Activated naive CD8-positive, alpha-beta T cell (primary cell): ENCODE data around the gene C18orf63.

Experiments
- H3K27ac Mint-ChIP-seq: one replicate; pipeline ENCODE4 v1.8.0; 2021; ENCODE audit warnings: mixed read lengths
- H3K27me3 Mint-ChIP-seq: one replicate; pipeline ENCODE4 v1.8.0; 2021; ENCODE audit warnings: mixed read lengths
- H3K36me3 Mint-ChIP-seq: one replicate; pipeline ENCODE4 v1.8.0; 2021; ENCODE audit warnings: mixed read lengths
- H3K4me1 Mint-ChIP-seq: one replicate; pipeline ENCODE4 v1.8.0; 2021; ENCODE audit warnings: low read depth, mixed read lengths
- H3K4me3 Mint-ChIP-seq: one replicate; pipeline ENCODE4 v1.8.0; 2021; ENCODE audit warnings: mild to moderate bottlenecking, mixed read lengths
- H3K9me3 Mint-ChIP-seq: one replicate; pipeline ENCODE4 v1.8.0; 2021; ENCODE audit warnings: low read depth, mixed read lengths

The C18orf63 gene

DNA sequence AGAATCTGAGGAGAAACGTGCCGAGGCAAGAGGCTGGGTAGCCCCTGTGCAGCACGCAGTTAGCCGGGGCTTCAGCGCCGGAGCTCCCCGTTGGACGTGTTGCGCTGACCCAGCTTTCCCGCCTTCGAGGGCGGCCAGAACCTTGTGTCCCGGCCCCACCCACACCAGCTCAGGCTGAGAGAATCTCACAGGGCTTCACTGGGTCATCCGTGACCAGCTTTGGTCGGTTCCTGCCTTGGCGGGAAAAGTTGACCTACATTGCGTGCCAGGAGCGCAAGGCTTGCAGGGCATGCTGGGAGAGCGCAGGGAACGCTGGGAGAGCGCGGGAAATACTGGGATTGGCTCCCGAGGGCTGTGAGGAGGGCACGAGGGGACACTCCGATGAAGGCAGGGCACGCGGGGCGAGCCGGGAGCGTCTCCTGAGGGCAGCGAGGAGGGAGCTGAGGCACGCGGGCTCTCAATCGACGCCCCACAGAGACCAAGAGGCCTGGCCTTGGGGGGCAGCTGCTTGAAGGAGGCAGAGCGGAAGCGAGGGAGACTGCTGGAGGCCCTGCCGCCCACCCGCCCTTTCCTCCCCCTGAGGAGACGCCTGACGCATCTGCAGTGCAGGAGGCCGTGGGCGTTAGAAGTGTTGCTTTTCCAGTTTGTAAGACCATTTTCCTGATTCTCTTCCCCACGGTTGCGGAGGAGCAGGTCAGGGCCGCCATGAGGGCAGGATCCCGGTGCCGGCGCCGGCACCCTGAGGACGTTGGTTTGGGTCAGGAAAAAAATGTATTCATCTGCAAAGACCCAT lies at the start of gene C18orf63:
Gene C18orf63, plus strand, starts transcription at position 376 of the 793 bp plus-strand sequence. CDS start 2,027 bp downstream, outside the sequence.
- no peaks in the 10 kb centered on the region for H3K36me3 Mint-ChIP-seq
- no peak within 1 kb of the TSS for H3K27ac Mint-ChIP-seq
- H3K9me3 Mint-ChIP-seq: no peaks in the 10 kb centered on the region
- H3K4me1 Mint-ChIP-seq: no peaks in the 10 kb centered on the region
- no peak within 1 kb of the TSS for H3K4me3 Mint-ChIP-seq
- peaks cover 3% of the 10 kb centered on the region for H3K27me3 Mint-ChIP-seq

DNA sequence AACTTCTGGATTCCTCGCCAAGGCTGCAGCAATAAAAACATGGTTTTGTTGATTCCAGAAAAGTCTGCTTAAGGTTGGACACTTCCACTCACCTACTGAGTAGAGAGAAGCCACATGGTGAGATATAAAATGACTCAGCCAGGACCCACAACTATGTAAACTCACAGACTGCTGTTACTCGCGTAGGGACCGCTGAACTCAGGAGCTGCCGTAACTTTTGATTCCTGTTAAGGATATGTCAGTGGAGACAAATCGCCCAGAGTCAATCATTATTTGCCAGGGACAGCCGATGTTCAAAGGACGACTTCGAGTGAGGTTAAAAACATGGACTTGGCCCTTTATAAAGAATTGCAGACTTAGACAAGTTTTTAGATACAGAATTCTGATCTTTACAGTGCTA lies 49.5 kb upstream of the C18orf63 start:
- H3K36me3 Mint-ChIP-seq: peaks cover 2% of the 10 kb centered on the region
- no peak overlapping the region for H3K4me3 Mint-ChIP-seq
- H3K27me3 Mint-ChIP-seq: no peaks in the 10 kb centered on the region
- H3K27ac Mint-ChIP-seq: no peak overlapping the region
- H3K9me3 Mint-ChIP-seq: no peaks in the 10 kb centered on the region
- peaks cover 3% of the 10 kb centered on the region for H3K4me1 Mint-ChIP-seq

DNA sequence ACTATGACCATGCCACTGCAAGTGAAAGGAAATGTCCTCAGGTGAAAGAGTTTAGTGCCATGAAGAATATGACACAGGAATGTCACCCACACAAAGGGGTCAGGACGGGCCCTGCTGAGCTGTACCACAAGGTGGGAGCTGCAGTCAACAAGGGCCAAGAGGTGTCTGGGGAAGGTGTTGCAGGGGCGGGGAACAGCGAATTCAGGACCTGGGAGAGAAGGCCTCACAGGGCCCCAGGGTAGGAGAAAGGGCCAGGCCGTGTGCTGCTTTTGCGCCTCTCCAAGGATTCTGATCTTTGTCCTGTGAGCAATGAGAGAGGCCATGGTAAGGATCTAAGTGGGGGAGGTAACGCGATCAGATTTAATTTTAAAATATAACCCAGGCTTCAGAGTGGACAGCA lies 47.5 kb upstream of the C18orf63 start:
- Mint-ChIP-seq H3K4me1 (peaks cover 3% of the 10 kb centered on the region), H3K27ac (no peak overlapping the region), H3K27me3 (no peaks in the 10 kb centered on the region)

DNA sequence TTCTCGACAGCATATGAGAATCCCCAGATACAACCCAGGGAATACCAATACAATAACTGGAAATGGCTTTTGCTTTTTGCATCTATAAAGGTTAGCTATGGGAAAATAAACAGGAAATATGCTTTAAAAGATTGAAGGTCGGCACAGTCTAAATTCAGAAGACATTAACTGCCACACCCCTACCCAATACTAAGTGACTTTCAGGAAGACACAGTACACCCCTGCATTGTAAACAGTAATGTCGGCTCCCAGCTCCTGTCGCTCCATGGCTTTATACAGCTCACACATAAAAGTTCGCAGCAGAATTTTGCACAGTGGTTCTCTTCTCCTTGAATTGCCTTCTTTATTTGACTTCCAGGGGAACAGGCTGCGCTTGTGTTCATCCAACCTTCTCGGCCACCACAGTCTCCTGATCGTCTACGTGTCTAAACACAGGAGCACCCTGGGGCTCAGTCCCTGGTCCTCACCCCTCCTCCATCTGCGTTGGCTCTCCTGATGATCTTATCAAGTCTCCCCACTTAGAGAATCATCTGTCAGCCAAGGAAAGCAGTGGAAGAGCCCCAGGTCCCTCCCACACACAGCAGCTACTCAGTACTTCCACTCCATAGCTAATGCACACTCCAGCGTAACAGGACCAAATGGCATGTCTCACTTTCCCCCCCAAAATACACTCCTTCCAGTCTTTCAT lies 46.6 kb upstream of the C18orf63 start:
- no peak overlapping the region for H3K27ac Mint-ChIP-seq
- H3K27me3 Mint-ChIP-seq: no peaks in the 10 kb centered on the region
- no peak overlapping the region for H3K4me3 Mint-ChIP-seq
- no peaks in the 10 kb centered on the region for H3K9me3 Mint-ChIP-seq
- H3K36me3 Mint-ChIP-seq: peaks cover 2% of the 10 kb centered on the region
- H3K4me1 Mint-ChIP-seq: peaks cover 3% of the 10 kb centered on the region

More for the DNA sequence above, 47.5 kb upstream of the C18orf63 start:
- Mint-ChIP-seq H3K4me3 (no peak overlapping the region), H3K9me3 (no peaks in the 10 kb centered on the region), H3K36me3 (peaks cover 2% of the 10 kb centered on the region)

DNA sequence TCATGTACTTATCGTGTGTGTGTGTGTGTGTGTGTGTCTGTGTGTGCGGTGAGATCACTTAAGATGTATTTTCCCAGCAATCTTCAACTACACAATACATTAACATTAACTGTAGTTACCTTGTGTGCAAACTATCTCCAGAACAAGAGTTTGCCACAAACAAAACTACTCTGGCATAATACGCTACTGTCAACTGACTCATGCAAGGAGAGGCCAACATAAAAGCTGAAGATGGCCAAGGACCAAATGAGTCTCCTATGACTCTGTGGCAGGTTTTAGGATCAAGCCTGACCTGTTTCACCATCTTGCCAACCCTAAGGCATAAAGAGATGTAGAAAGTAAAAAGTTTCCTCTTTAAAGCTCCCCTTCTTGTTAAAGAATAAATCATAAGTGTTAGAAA lies 44.0 kb upstream of the C18orf63 start:
- H3K4me3 Mint-ChIP-seq: no peak overlapping the region
- H3K4me1 Mint-ChIP-seq: peaks cover 7% of the 10 kb centered on the region
- H3K9me3 Mint-ChIP-seq: no peaks in the 10 kb centered on the region
- no peaks in the 10 kb centered on the region for H3K27me3 Mint-ChIP-seq
- no peak overlapping the region for H3K27ac Mint-ChIP-seq
- H3K36me3 Mint-ChIP-seq: peaks cover 7% of the 10 kb centered on the region

DNA sequence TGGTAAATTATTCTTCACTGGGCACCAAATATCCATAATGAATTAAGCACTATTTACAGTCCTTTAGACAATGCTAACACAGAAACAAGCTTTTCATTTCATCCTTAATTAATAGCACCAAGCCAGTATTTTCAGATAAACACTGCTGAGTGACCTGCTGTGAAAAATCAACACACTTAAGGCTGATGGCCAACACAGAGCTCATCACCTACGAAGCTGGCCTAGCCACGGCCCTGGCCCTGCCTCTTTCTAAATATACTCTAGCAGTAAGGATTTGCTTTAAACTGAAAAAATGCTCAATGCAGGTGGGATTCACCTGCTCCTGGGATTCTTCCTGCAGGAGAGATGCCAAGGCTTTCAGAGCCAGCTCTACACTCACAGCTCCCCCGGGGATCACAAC lies 42.2 kb upstream of the C18orf63 start:
- peaks cover 7% of the 10 kb centered on the region for H3K4me1 Mint-ChIP-seq
- H3K9me3 Mint-ChIP-seq: no peaks in the 10 kb centered on the region
- no peak overlapping the region for H3K4me3 Mint-ChIP-seq
- peaks cover 10% of the 10 kb centered on the region for H3K36me3 Mint-ChIP-seq
- no peaks in the 10 kb centered on the region for H3K27me3 Mint-ChIP-seq
- no peak overlapping the region for H3K27ac Mint-ChIP-seq

DNA sequence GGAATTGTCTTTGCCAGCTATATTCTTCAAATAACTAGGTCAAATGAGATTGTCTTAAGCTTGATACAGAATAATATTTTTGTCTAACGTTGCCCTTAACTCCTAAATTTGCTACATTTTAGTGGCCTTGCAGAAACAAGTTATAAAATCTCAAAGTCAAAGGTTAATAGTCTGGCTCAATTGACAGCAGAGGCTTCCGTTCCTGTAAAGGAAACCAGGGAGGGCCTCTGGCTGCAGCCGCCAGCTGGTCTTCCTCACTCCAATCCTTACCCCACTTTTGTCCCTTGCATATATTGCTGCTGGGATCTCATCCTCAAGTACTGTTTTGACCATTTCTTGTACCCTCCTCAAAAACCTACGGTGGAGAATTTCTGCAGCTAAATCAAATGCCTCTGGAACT lies 40.9 kb upstream of the C18orf63 start:
- no peak overlapping the region for H3K27ac Mint-ChIP-seq
- H3K4me3 Mint-ChIP-seq: no peak overlapping the region
- peaks cover 4% of the 10 kb centered on the region for H3K4me1 Mint-ChIP-seq
- H3K27me3 Mint-ChIP-seq: no peaks in the 10 kb centered on the region
- H3K36me3 Mint-ChIP-seq: peaks cover 12% of the 10 kb centered on the region
- H3K9me3 Mint-ChIP-seq: no peaks in the 10 kb centered on the region

DNA sequence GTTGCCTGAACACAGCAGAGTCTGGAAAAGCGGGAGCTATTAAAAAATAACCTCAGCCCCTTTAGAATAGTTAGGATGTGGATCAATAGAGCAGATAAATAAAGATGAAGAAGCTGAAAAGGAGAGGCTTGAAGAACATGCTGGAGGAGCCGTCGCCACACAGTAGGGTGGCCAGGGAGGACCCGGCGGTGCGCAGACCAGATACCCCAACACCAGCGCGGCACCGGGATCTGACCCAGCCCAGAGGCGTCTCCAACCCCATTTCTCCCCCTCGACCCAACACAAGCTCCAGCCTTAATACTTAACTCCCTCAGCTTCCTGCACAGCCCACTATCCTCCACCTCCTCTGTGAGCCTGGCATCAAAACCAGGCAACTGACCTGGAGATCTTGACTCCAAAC lies 39.9 kb upstream of the C18orf63 start:
- Mint-ChIP-seq H3K9me3 (no peaks in the 10 kb centered on the region), H3K27ac (no peak overlapping the region), H3K27me3 (no peaks in the 10 kb centered on the region), H3K4me3 (no peak overlapping the region), H3K4me1 (peaks cover 4% of the 10 kb centered on the region), H3K36me3 (peaks cover 12% of the 10 kb centered on the region)

DNA sequence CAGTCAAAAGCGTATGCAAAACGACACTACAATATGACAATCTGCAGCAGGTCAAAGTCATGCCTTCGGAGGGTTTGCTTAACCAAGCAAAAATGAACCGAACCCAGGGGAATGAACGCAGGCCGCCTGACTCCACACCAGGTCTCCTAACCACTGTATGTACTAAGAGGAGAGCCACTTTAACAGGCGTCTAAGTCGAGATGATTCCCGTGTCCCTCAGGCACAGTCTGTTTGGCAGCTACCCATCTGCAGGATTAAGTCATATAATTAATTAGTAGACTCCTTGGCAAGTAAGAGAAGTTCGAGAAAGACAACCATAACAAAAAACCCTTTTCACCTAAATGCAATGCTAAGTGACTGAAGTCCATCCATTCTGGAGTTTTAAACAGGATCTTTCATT lies 39.0 kb upstream of the C18orf63 start:
- Mint-ChIP-seq H3K27ac (no peak overlapping the region), H3K27me3 (no peaks in the 10 kb centered on the region), H3K4me1 (peaks cover 7% of the 10 kb centered on the region), H3K36me3 (peaks cover 12% of the 10 kb centered on the region), H3K4me3 (no peak overlapping the region), H3K9me3 (no peaks in the 10 kb centered on the region)

DNA sequence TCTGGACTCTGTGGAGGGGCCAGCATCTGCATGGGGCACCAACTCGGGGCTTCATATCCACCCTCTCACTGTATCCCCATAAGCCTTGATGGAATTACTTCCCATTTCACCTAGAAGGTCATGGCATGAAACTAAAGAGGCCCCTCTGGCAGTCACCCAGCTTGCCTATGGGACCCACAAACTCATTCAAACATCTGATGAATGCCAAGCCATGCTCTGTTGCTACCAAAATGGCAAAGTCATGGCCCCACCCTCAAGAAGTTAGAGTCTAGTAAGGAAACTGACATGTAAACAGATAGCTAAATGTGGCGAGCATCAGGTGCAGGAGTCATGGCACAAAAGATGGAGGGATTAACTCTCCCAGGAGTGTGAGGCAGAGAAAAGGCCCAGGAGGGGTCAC lies 38.3 kb upstream of the C18orf63 start:
- Mint-ChIP-seq H3K27me3 (no peaks in the 10 kb centered on the region), H3K4me3 (no peak overlapping the region), H3K4me1 (peaks cover 13% of the 10 kb centered on the region), H3K27ac (no peak overlapping the region), H3K9me3 (no peaks in the 10 kb centered on the region), H3K36me3 (peaks cover 12% of the 10 kb centered on the region)

DNA sequence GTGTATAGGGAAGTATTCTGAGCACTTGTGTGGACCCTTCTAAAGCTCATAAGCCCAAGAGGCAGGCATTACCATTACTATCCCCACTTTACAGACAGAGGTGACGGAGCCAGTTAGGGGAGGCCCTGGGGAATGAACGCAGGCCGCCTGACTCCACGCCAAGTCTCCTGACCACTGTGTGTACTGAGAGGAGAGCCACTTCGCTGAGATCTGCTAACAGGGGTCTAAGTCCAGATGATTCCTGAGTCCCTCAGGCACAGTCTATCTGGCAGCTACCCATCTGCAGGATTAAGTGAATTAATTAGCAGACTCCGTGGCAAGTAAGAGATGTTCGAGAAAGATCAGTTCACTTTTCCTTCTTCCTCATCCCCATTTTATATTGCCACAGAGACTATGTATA lies 37.6 kb upstream of the C18orf63 start:
- Mint-ChIP-seq H3K4me1 (peaks cover 20% of the 10 kb centered on the region), H3K27me3 (no peaks in the 10 kb centered on the region), H3K36me3 (peaks cover 14% of the 10 kb centered on the region), H3K4me3 (no peak overlapping the region), H3K27ac (no peak overlapping the region), H3K9me3 (no peaks in the 10 kb centered on the region)

DNA sequence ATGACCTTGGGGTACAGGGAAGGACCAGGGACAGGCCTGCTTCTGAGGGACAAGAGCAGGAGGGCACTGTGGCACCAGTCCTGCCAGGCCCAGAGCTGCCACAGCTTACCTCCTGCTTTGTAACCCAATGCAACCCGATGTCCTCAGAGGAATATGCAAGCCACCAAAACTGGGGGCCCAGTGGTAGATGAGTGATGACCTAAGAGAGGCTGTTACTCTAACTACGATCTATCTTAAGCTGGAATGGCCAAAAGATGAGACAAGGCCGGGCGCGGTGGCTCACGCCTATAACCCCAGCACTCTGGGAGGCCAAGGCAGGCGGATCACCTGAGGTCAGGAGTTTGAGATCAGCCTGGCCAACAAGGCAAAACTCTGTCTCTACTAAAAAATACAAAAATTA lies 36.7 kb upstream of the C18orf63 start:
- Mint-ChIP-seq H3K27ac (no peak overlapping the region), H3K4me1 (peaks cover 27% of the 10 kb centered on the region), H3K36me3 (peaks cover 14% of the 10 kb centered on the region), H3K27me3 (no peaks in the 10 kb centered on the region), H3K4me3 (no peak overlapping the region), H3K9me3 (no peaks in the 10 kb centered on the region)

DNA sequence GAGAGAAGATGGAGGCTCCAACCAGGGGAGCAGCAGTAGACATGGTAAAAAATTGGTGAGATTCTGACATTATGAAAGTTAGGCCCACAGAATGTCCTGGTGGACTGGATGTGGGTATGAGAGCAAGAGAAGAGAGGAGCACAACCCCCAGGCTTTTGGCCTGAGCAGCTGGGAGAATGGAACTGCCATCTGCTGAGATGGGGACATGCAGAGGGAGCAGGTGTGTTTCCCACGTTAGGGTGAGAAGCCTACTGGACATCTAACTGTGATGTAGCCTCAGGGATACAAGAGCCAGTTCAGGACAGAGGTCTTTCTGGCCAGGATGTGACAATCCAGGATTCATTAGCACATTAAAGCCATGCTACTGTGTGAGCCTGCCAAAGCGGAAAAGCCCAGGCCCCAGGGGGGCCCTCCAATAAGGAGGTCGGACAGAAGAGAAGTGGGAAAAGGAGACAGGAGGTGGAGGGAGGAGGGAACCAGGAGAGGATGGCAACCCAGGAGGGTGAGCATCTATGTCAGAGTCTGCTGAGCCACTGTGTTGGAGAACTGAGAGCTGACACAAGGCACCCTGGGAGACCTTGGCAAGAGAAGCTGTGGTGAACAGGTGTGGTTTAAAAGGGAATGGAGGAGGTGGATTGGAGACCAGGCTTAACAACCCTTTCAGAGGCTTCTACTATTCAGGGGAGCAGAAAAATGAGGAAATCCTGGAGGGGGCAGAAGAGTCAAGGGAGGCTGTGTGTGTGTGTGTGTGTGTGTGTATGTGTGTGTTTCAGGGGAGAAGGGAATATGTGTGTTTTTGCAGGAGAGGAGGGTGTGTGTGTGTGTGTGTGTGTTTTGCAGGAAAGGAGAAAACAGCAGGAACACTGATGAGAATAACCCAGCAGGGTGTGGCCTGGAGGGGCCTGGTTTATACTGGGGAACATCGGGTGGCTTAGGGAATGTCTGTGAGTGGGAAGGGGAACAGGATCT lies 34.3 kb upstream of the C18orf63 start:
- H3K36me3 Mint-ChIP-seq: peaks cover 9% of the 10 kb centered on the region
- H3K4me3 Mint-ChIP-seq: no peak overlapping the region
- peak overlapping the region; percentile 31 for H3K27ac Mint-ChIP-seq
- no peaks in the 10 kb centered on the region for H3K9me3 Mint-ChIP-seq
- peaks cover 23% of the 10 kb centered on the region for H3K4me1 Mint-ChIP-seq
- H3K27me3 Mint-ChIP-seq: no peaks in the 10 kb centered on the region

DNA sequence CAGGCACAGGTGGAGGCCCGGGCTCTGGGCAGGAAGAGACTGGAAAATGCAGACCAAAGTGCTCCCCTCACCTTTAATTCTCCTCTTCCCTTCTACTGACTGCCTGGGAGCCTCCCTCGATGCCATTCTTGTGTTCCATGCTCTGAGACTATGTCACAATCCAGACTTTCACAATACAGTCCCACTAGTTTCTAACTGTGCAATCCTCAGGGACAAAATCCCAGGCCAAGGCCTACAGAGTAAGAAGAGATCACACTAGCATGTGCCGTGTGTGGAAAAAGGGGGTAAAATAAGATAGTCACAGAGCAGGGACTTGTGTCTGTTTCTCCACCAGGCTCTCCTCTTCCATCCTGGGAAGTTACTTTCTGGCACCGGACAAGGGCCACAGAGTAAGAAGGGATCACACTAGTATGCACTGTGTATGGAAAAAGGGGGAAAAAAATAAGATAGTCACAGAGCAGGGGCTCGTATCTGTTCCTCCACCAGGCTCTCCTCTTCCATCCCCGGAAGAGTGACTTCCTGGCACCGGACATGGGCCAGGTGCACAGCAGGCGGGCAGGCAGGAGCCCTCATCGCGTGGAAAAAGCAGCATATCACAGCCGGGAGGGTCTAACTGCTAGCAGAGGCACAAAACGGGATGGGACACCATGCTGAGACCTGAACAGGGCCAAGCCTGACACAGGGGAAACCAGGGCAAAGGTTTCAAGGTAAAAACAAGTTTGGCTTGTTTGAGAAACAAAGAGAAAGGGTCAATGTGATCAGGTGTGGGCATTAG lies 33.5 kb upstream of the C18orf63 start:
- peak overlapping the region; percentile 52 for H3K27ac Mint-ChIP-seq
- no peaks in the 10 kb centered on the region for H3K9me3 Mint-ChIP-seq
- peaks cover 28% of the 10 kb centered on the region for H3K4me1 Mint-ChIP-seq
- peaks cover 5% of the 10 kb centered on the region for H3K36me3 Mint-ChIP-seq
- H3K27me3 Mint-ChIP-seq: no peaks in the 10 kb centered on the region
- H3K4me3 Mint-ChIP-seq: peak overlapping the region; percentile 28
